Lung (tissue), 12 donors: ENCODE data around the gene CTRB2. TPM values are rescaled to one million over a fixed set of nuclear protein-coding genes. Genes with fewer than 3 reads are reported as not detected.

ENCODE experiments used
- ATAC-seq: fragments of 200-7000 bp; cut with Tn5 transposase; one replicate; pipeline ENCODE4 v1.9.1; 2020; ENCODE audit warnings: moderate number of reproducible peaks; ENCODE audit not compliant: insufficient read depth, low FRiP score
- DNase-seq, 3 donors: peaks; one replicate each; pipeline ENCODE4 v3.0.0-alpha.2; 2013 to 2017
- H3K27ac ChIP-seq, 2 donors: one replicate each; pipeline ENCODE4 v1.5.1; 2013; ENCODE audit warnings: mild to moderate bottlenecking in 2 of 2, moderate library complexity in 2 of 2, control low read depth in 1 of 2, inconsistent platforms in 1 of 2, low read depth in 1 of 2, low read length in 1 of 2
- H3K27me3 ChIP-seq, 3 donors: one replicate each; pipeline ENCODE4 v1.5.1; 2013; ENCODE audit warnings: low read length in 2 of 3; ENCODE audit not compliant: control insufficient read depth in 3 of 3, insufficient read depth in 3 of 3
- H3K36me3 ChIP-seq, 4 donors: one replicate each; pipeline ENCODE4 v1.5.1; 2013; ENCODE audit warnings: low read length in 4 of 4, mild to moderate bottlenecking in 1 of 4, moderate library complexity in 1 of 4; ENCODE audit not compliant: control insufficient read depth in 4 of 4, insufficient read depth in 4 of 4
- H3K4me1 ChIP-seq, 5 donors: one replicate each; pipeline ENCODE4 v1.5.1; 2013; ENCODE audit warnings: low read length in 5 of 5, mild to moderate bottlenecking in 2 of 5, moderate library complexity in 1 of 5; ENCODE audit not compliant: control insufficient read depth in 5 of 5, insufficient read depth in 5 of 5
- H3K4me3 ChIP-seq: one replicate; pipeline ENCODE4 v1.5.1; 2013; ENCODE audit warnings: mild to moderate bottlenecking, control low read depth, moderate library complexity
- H3K9ac ChIP-seq, 2 donors: one replicate each; pipeline ENCODE4 v1.5.1; 2013; ENCODE audit warnings: low read length in 2 of 2, control low read depth in 1 of 2; ENCODE audit not compliant: insufficient read depth in 1 of 2
- H3K9me3 ChIP-seq, 4 donors: one replicate each; pipeline ENCODE4 v1.5.1; 2013; ENCODE audit warnings: low read length in 3 of 4, mild to moderate bottlenecking in 1 of 4, moderate library complexity in 1 of 4; ENCODE audit not compliant: control insufficient read depth in 4 of 4, insufficient read depth in 3 of 4
- WGBS, 2 donors: extraction: QIAGEN DNeasy Blood & Tissue Kit; methylation state at CpG; one replicate each; pipeline ENCODE4 v1.1.7; 2013; 5-methylcytosine and 5-hydroxymethylcytosine counted together
- polyA plus RNA-seq, 2 donors: library from polyadenylated mRNA; stranded (reverse); fragments of 200-250 nt; gene quantifications; one replicate each; pipeline ENCODE4 v1.2.1, GENCODE V29; 2013
- total RNA-seq, 2 donors: library from RNA; depleted of rRNA in 1 of 2; stranded (reverse); fragments of >200 nt in 1 of 2; gene quantifications; one replicate each; pipeline ENCODE4 v1.2.1, GENCODE V29; 2014 to 2021
- TF ChIP-seq, protein P1 (sequence below): IDR thresholded peaks from 2 replicates; pipeline ENCODE4 v1.5.1; 2012; ENCODE audit warnings: mild to moderate bottlenecking; ENCODE audit errors: control extremely low read depth, extremely low read depth
- donor health status: control.
- donor health status: control.
- donor health status: Bipolar disorder and iron deficiency.
- donor health status: healthy.
- donor health status: DM: yes; HTN: yes; CAD: no.

Gene CTRB2
- total and polyA plus RNA-seq, 4 donors: 0.65 to 14.6 (median 1.3) TPM; not detected in 1

DNA sequence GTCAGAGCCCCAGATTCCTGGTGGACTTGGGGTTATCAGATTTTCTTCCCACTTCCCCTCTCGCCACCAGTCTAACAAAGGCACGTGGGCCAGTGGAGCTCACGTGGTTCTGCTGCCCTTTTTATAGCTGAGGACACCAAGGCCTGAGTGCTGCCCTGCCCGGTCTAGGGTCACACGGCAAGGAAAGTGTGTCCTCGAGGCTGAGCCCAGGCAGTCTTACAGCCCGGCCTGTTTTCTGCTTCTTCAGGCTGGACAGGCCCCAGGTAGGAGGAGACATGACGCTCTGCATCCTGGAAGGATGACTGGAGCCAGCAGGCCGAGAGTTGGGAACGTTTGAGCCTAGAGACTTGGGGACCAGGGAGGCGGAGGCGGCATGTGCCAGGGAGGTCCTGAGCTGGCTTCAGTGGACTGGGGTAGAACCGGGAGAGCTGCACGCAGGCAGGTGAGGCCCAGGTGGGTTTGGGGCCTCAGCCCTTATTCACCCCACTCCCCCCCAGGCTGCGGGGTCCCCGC, 15.4 kb upstream of the CTRB2 start:
- Histone ChIP-seq H3K9ac (no peak overlapping the region), H3K9me3 (no peaks in the 10 kb centered on the region), H3K4me3 (no peak overlapping the region), H3K4me1 (peaks cover 0 to 3% (median 0%) of the 10 kb centered on the region in 5 donors), H3K36me3 (no peaks in the 10 kb centered on the region), H3K27me3 (no peaks in the 10 kb centered on the region), H3K27ac (no peak overlapping the region)
- WGBS, 2 donors: 77 to 82% methylated on average over 16 of the region's 16 CpGs
- no peak for ATAC-seq
- TF ChIP-seq, protein P1, sequence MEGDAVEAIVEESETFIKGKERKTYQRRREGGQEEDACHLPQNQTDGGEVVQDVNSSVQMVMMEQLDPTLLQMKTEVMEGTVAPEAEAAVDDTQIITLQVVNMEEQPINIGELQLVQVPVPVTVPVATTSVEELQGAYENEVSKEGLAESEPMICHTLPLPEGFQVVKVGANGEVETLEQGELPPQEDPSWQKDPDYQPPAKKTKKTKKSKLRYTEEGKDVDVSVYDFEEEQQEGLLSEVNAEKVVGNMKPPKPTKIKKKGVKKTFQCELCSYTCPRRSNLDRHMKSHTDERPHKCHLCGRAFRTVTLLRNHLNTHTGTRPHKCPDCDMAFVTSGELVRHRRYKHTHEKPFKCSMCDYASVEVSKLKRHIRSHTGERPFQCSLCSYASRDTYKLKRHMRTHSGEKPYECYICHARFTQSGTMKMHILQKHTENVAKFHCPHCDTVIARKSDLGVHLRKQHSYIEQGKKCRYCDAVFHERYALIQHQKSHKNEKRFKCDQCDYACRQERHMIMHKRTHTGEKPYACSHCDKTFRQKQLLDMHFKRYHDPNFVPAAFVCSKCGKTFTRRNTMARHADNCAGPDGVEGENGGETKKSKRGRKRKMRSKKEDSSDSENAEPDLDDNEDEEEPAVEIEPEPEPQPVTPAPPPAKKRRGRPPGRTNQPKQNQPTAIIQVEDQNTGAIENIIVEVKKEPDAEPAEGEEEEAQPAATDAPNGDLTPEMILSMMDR: no peak
- no peak for DNase-seq

DNA sequence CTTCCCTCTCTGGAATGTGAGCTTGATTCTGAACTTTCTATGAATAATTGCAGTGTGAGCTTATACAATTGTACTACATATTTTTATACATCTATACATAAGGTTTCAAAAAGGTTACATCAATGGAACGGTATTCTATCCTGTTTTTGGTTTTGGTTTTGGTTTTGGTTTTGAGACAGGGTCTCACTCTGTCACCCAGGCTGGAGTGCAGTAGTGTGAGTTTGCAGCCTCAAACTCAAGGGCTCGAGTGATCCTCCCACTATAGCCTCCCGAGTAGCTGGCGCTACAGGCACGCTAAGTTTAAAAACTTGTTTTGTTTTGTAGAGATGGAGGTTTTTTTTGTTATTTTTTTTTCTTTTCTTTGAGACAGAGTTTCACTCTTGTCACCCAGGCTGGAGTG, 12.9 kb upstream of the CTRB2 start:
- H3K9me3 ChIP-seq: no peaks in the 10 kb centered on the region
- peak overlapping the region in 1 of 2 donors; percentile 4 for H3K9ac ChIP-seq
- no peak overlapping the region for H3K27ac ChIP-seq
- peak in 1 of 3 donors; percentile 19 for DNase-seq
- WGBS, 2 donors: 63 to 69% methylated on average over 5 of the region's 5 CpGs
- TF ChIP-seq, protein P1: no peak
- no peaks in the 10 kb centered on the region for H3K27me3 ChIP-seq
- no peaks in the 10 kb centered on the region for H3K36me3 ChIP-seq
- peaks cover 0 to 3% (median 0%) of the 10 kb centered on the region in 5 donors for H3K4me1 ChIP-seq
- ATAC-seq: no peak
- H3K4me3 ChIP-seq: no peak overlapping the region

DNA sequence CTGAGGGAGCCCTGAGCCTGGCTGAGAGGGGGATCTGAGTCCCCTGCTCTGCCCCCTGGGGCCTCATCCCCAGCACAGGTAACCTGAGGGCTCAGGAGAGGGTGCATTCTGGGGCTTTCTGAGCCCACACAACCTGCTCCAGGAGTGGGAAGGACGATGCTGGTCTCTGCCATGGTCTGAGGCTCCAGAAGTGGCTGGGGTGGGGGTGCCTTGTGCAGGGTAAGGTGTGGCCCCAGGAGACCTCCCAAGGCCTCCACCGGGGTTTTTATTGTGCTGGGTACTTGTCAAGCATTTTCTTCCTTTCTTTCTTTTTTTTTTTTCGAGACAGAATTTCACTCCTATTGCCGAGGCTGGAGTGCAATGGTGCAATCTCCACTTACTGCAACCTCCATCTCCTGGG, 12.1 kb upstream of the CTRB2 start:
- TF ChIP-seq, protein P1: no peak
- H3K36me3 ChIP-seq: no peaks in the 10 kb centered on the region
- ATAC-seq: no peak
- no peak overlapping the region for H3K4me3 ChIP-seq
- H3K4me1 ChIP-seq: no peaks in the 10 kb centered on the region
- no peak for DNase-seq
- H3K27ac ChIP-seq: no peak overlapping the region
- peak overlapping the region in 1 of 2 donors; percentile 25 for H3K9ac ChIP-seq
- no peaks in the 10 kb centered on the region for H3K9me3 ChIP-seq
- 72 to 73% methylated on average over 4 of the region's 4 CpGs for WGBS, 2 donors
- H3K27me3 ChIP-seq: no peaks in the 10 kb centered on the region
